CD4-positive, alpha-beta T cell (primary cell): Measurements from ENCODE around the gene CHGA. TPM values are rescaled to one million over a fixed set of nuclear protein-coding genes. Genes with fewer than 3 reads are reported as not detected.

Experiments
- ATAC-seq: fragments of 200-7000 bp; cut with Tn5 transposase; one replicate; pipeline ENCODE4 v1.10.0; 2022; ENCODE audit warnings: mild to moderate bottlenecking; ENCODE audit not compliant: poor library complexity
- CTCF ChIA-PET: fragments of 350-600 bp; sonication (Branson Sonifier 250); formaldehyde crosslinking; loops from one replicate; lab custom pipeline; 2021; ENCODE audit warnings: antibody characterized with exemption, inconsistent platforms; lab: Charles Lee
- POLR2A ChIA-PET: fragments of 350-600 bp; sonication (Branson Sonifier 250); formaldehyde crosslinking; loops from one replicate; lab custom pipeline; 2021; ENCODE audit warnings: antibody characterized with exemption, inconsistent platforms; lab: Charles Lee
- DNase-seq, 14 experiments: peaks; one replicate each; pipeline ENCODE4 v3.0.0-alpha.2; 2013 to 2020; ENCODE audit warnings: mixed read lengths in 2 of 14
- H3K27ac ChIP-seq, 2 donors: one replicate each; pipeline versions ENCODE4 v1.5.1 to v1.7.0; 2013; ENCODE audit warnings: low read length in 2 of 2, low read depth in 1 of 2, mild to moderate bottlenecking in 1 of 2
- H3K27me3 ChIP-seq, 2 experiments: 1 replicate in 1 of 2; 2 replicates in 1 of 2; pipeline versions ENCODE4 v1.6.1 to v1.7.0; 2013; ENCODE audit warnings: low read length in 2 of 2, control low read depth in 1 of 2, mild to moderate bottlenecking in 1 of 2, moderate library complexity in 1 of 2; ENCODE audit not compliant: insufficient read depth in 2 of 2, control insufficient read depth in 1 of 2
- H3K36me3 ChIP-seq: one replicate; pipeline ENCODE4 v1.6.1; 2013; ENCODE audit warnings: low read length, control low read depth; ENCODE audit not compliant: insufficient read depth
- H3K4me1 ChIP-seq: one replicate; pipeline ENCODE4 v1.6.1; 2013; ENCODE audit warnings: low read length, control low read depth; ENCODE audit not compliant: insufficient read depth
- H3K4me3 ChIP-seq: one replicate; pipeline ENCODE4 v1.5.1; 2013; ENCODE audit warnings: mild to moderate bottlenecking, low read length, moderate library complexity
- H3K9me3 ChIP-seq, 2 experiments: 1 replicate in 1 of 2; 2 replicates in 1 of 2; pipeline versions ENCODE4 v1.6.1 to v1.7.0; 2013; ENCODE audit warnings: low read length in 2 of 2, mild to moderate bottlenecking in 2 of 2, control low read depth in 1 of 2, moderate library complexity in 1 of 2; ENCODE audit not compliant: control insufficient read depth in 1 of 2, insufficient read depth in 1 of 2
- H3K27ac Mint-ChIP-seq: one replicate; pipeline ENCODE4 v1.8.0; 2020; ENCODE audit warnings: mixed read lengths
- H3K27me3 Mint-ChIP-seq: one replicate; pipeline ENCODE4 v1.8.0; 2021; ENCODE audit warnings: mixed read lengths
- H3K36me3 Mint-ChIP-seq: one replicate; pipeline ENCODE4 v1.8.0; 2021; ENCODE audit warnings: low read depth, mixed read lengths
- H3K4me1 Mint-ChIP-seq: one replicate; pipeline ENCODE4 v1.8.0; 2021; ENCODE audit warnings: low read depth, mixed read lengths
- H3K4me3 Mint-ChIP-seq: one replicate; pipeline ENCODE4 v1.8.0; 2020; ENCODE audit warnings: mild to moderate bottlenecking, mixed read lengths
- H3K9me3 Mint-ChIP-seq: one replicate; pipeline ENCODE4 v1.8.0; 2020; ENCODE audit warnings: mixed read lengths
- intact Hi-C, 2 experiments: fragments of 100-400 bp; cut with DNase I in 1 of 2; cut with micrococcal nuclease in 1 of 2; formaldehyde crosslinking; loops; one replicate each; pipeline versions ENCODE4 v1.15.1 to v1.9.0; 2023 to 2025; cut with DNase I, micrococcal nuclease
- total RNA-seq, 174 experiments: library from RNA in 2 of 174; stranded (reverse) in 2 of 174; gene quantifications; one replicate each; pipeline ENCODE4 v1.2.3 and lab custom pipeline; 2021 to 2026
- TF ChIP-seq, protein P1 (sequence below): fragments of 200-600 bp; IDR thresholded peaks from one replicate; pipeline ENCODE4 v1.8.0; 2022; ENCODE audit warnings: antibody characterized with exemption, mild to moderate bottlenecking

The CHGA gene
- total RNA-seq, 2 experiments from 2014 or later: not detected

DNA sequence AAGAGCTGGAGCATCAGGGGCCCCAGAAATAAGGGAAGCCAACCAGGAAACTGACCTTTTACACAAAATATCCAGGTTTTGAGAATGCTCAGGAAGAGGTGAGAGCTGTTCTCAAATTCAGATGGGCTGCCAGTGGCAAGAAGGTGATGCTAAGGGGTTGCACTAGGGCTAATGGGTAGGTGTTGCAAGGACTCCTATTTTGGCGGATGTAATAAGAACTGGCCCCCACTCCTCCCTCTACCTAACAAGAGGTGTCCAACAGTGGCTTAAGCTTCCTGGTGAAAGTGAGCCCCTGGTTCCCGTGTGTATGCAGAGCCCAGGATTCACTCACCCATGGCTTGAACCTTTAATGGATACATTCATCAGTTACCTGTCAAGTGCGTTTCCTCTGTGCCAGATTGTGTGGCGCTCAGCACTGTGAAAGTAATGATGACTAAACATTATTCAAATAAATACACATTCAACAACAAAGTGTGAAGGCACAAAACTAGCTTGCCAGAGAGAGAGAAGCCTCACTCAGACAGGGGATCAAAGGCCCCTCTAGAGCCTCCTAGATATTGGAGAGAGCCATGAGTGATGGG is 705 bp upstream of the CHGA start:
- Histone ChIP-seq H3K27me3 (peaks cover 15% of the 10 kb centered on the region in 2 experiments), H3K4me3 (no peak overlapping the region)

DNA sequence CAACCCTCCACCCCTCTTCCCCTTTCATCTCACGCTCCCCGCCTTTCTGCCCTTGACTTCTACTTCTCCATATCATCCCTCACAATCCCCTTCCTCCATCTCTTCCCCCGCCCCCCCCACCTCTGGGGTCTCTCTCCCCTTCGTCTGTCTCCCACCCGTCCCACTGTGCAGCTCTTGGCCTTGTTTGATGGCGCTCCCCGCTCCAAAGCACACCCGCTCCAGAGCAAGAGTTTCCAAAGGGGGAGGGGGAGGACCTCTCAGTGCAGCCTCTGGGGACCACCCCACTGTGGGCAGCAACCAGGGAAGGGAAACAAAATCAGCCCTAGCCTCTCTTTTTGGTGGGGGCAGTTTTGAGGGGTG is 774 bp downstream of the CHGA start:
- ChIA-PET CTCF (no interaction called here), POLR2A (no interaction called here)
- Histone ChIP-seq H3K4me3 (no peak overlapping the region), H3K27me3 (peaks cover 12 to 15% of the 10 kb centered on the region in 2 experiments), H3K36me3 (no peaks in the 10 kb centered on the region), H3K4me1 (peaks cover 6% of the 10 kb centered on the region), H3K27ac (no peak overlapping the region), H3K9me3 (peaks cover 0 to 18% of the 10 kb centered on the region in 2 experiments)
- H3K4me1 Mint-ChIP-seq: no peaks in the 10 kb centered on the region
- ATAC-seq (no peak), DNase-seq (no peak)
- intact Hi-C loops: no loop called here
- TF ChIP-seq, protein P1, sequence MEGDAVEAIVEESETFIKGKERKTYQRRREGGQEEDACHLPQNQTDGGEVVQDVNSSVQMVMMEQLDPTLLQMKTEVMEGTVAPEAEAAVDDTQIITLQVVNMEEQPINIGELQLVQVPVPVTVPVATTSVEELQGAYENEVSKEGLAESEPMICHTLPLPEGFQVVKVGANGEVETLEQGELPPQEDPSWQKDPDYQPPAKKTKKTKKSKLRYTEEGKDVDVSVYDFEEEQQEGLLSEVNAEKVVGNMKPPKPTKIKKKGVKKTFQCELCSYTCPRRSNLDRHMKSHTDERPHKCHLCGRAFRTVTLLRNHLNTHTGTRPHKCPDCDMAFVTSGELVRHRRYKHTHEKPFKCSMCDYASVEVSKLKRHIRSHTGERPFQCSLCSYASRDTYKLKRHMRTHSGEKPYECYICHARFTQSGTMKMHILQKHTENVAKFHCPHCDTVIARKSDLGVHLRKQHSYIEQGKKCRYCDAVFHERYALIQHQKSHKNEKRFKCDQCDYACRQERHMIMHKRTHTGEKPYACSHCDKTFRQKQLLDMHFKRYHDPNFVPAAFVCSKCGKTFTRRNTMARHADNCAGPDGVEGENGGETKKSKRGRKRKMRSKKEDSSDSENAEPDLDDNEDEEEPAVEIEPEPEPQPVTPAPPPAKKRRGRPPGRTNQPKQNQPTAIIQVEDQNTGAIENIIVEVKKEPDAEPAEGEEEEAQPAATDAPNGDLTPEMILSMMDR: no peak
- H3K36me3 Mint-ChIP-seq: no peaks in the 10 kb centered on the region
- H3K9me3 Mint-ChIP-seq: peaks cover 5% of the 10 kb centered on the region
- H3K27me3 Mint-ChIP-seq: peaks cover 52% of the 10 kb centered on the region
- no peak overlapping the region for H3K27ac Mint-ChIP-seq
- H3K4me3 Mint-ChIP-seq: no peak overlapping the region

More for the DNA sequence above, 705 bp upstream of the CHGA start:
- no peaks in the 10 kb centered on the region for H3K4me1 Mint-ChIP-seq
- H3K27me3 Mint-ChIP-seq: peaks cover 59% of the 10 kb centered on the region
- H3K27ac ChIP-seq: no peak overlapping the region
- no peaks in the 10 kb centered on the region for H3K36me3 Mint-ChIP-seq
- H3K36me3 ChIP-seq: no peaks in the 10 kb centered on the region
- intact Hi-C loops: no loop called here
- ChIA-PET POLR2A (no interaction called here), CTCF (no interaction called here)
- TF ChIP-seq, protein P1: no peak
- H3K9me3 ChIP-seq: peaks cover 0 to 24% of the 10 kb centered on the region in 2 experiments
- DNase-seq (no peak), ATAC-seq (no peak)
- H3K4me1 ChIP-seq: peaks cover 6% of the 10 kb centered on the region
- no peak overlapping the region for H3K27ac Mint-ChIP-seq
- H3K9me3 Mint-ChIP-seq: peaks cover 5% of the 10 kb centered on the region
- H3K4me3 Mint-ChIP-seq: no peak overlapping the region

DNA sequence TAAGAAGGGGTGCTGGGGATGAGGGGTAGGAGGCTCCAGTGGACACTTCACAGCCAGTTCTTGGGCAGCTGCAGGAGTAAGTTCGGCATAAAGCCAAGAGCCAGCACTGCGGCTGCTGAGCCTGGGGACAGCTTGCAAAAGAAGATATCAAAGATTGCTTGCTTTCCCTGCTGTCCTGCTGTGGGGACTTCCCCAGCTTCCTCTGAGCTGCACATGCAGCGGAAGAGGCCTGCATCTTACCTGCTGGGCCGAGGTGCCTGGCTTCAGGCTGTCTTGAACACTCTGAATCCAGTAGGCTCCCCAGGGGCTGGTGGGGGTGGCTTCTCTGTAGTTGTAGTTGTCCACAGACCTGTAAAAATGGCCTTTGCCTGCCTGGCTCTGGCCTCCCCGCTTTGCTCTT is 1.3 kb downstream of the CHGA start:
- ATAC-seq: no peak

More for the DNA sequence above, 1.3 kb downstream of the CHGA start:
- no peak overlapping the region for H3K4me3 ChIP-seq
- no peak overlapping the region for H3K27ac ChIP-seq
- Mint-ChIP-seq H3K27me3 (peaks cover 47% of the 10 kb centered on the region), H3K4me1 (no peaks in the 10 kb centered on the region), H3K9me3 (peaks cover 5% of the 10 kb centered on the region), H3K36me3 (no peaks in the 10 kb centered on the region), H3K27ac (no peak overlapping the region), H3K4me3 (no peak overlapping the region)
- intact Hi-C loops: no loop called here
- peaks cover 0 to 18% of the 10 kb centered on the region in 2 experiments for H3K9me3 ChIP-seq
- peaks cover 12 to 15% of the 10 kb centered on the region in 2 experiments for H3K27me3 ChIP-seq
- no peaks in the 10 kb centered on the region for H3K36me3 ChIP-seq
- peaks cover 6% of the 10 kb centered on the region for H3K4me1 ChIP-seq
- TF ChIP-seq, protein P1: no peak
- ChIA-PET CTCF (no interaction called here), POLR2A (no interaction called here)
- DNase-seq: no peak
